Activated naive CD8-positive, alpha-beta T cell treated with anti-CD3 and anti-CD28 coated beads, Interleukin-2, amount 50 U/mL, for 16 hours (primary cell): ENCODE results near the gene ADAMTSL1.

Source experiments
- DNase-seq: peaks from one replicate; pipeline ENCODE4 v3.0.0-alpha.2; 2020; ENCODE audit warnings: low read depth, low spot score

ADAMTSL1 gene

DNA sequence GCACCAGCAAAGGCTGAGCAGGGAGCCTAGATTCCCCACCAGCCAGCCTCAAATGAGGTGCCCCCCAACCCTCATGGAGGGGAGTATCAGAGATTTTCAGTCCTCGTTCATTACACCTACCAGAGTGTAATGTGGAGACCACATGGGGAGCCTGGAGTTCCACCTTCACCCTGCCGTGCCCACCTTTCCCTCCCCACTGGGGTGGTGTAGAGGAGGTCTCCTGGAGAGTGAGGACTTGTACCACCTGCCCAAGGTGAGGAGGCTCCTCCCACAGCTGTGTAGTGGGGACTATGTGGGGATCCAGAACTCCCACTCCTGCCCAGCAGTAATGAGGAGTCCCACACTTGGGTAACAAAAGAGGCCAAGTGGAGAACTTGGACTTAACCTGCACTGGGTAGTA is 337.2 kb downstream of the ADAMTSL1 start:
- no peak for DNase-seq

GRCh38 chr9:18819418-18819817 is 345.5 kb downstream of the ADAMTSL1 start:
- DNase-seq, result no peak

DNA sequence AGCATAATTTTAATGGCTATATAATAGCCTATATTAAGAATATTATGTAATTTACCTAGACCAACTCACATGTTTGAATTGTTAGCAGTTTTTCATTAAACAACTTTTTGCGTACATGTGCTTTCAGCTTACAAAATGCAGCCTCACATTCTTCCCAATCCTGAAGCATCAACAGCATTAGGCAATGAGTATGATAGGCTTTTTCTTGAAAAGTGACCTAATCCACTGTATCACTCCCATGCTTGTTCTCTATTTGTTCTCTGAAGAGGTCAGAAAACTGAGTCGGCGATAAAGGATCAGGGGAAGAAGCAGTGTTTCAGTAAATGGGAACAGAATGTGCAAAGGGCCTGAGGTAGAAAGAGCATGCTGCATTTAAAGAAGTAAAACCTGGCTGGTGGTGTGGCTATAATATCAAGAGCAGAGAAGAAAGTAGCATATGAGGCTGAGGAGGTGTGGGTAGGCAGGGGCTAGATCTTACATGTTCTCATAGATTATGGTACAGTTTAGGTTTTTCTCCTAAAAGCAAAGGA is 346.7 kb downstream of the ADAMTSL1 start:
- no peak for DNase-seq

DNA sequence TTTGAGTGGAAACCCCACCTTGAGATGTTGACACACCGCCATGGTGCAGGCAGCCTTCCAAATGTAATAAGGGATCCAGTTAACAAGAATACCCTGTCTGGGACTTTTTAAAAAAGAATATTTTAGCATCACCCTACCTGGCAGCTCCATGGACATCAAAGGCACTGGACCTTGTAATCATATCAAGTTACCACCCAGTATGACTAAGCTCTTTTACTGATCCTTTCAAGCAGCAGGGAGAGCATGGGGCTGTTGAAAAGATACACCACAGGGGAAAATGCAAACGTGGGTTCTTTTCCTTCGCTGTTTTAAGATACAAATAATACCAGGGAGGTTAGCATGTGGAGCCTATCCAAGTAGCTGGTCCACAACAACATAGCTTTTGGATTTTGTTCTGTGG is 347.8 kb downstream of the ADAMTSL1 start:
- no peak for DNase-seq

DNA sequence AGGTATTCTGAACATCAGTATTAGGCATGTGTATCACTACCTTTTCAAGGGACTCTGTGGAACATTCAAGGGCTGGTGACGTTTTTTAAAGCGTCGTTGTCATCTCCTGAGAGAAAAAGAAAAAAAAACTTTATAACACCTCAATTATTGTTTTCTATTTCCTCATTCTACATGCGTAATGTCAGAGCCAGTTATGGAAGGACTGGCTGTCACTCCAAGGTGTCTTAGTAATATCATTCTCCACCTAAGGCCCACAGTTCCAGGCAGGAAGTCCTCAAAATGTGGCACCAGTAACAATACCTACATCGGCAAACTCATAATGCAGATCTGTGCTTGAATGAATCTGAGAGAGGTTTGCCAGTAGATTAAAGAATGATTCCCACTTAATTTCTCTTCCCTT is 348.9 kb downstream of the ADAMTSL1 start:
- DNase-seq, result no peak

- no peak for DNase-seq
These were observed 350.2 kb downstream of the ADAMTSL1 start for GRCh38 chr9:18824095-18824666.

DNA sequence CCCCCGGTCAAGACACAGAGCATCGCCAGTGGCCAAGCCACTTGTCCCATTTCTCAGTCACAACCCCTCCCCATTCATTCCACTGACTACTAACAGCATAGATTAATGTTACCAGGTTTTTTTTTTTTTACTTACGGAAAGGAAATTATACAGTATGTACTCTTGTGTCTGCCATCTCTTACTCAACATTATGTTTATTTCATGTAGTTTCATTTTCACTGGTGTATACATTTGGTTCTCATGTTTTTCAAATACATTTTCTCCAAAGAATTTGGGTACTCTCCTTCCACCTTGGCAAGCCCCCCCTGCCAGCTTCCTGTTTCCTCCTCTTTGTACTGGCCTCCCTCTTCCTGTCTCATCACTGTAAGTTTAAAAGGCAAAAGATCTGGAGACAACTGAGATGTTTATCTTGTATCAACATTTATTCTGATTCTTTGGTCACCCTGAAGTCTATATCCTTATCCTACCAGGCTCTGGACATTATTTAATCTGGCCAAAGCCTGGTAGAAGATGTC is 351.8 kb downstream of the ADAMTSL1 start:
- no peak for DNase-seq

DNA sequence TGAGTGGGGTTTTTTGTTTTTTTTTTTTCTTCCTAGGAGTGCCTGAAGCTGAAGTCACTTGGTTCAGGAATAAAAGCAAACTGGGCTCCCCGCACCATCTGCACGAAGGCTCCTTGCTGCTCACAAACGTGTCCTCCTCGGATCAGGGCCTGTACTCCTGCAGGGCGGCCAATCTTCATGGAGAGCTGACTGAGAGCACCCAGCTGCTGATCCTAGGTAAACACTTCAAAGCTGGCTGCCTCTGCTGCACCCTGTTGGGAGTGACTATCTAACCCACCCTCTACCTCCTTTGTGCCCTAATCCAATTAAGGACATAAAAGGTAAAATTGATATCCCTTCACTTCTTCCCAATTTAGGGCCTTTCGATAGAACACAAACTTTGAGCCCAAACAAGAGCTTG is 352.3 kb downstream of the ADAMTSL1 start:
- DNase-seq, result no peak

- DNase-seq, result no peak
These were observed 355.1 kb downstream of the ADAMTSL1 start for GRCh38 chr9:18829066-18829465.

- no peak for DNase-seq
These were observed 355.9 kb downstream of the ADAMTSL1 start for GRCh38 chr9:18829873-18830272.

- DNase-seq, result no peak
These were observed 360.9 kb downstream of the ADAMTSL1 start for GRCh38 chr9:18834740-18835361.

DNA sequence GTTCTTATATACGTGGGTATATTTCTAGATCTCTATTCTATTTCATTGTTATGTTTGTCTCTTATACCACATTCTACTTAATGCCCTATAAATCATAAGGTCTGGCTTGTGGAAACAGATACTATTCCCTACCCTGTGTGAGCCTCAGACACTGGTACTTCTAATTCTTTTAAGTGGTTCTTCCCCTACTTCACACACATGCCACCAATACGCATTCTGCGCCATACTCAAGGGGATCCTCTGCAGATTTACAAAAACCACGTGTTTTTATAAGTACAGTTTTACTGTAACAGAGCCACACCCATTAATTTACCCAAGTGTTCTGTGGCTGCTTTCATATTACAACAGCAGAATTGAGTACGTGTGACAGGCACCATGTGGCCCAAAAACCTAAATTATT is 363.4 kb downstream of the ADAMTSL1 start:
- DNase-seq, result no peak

GRCh38 chr9:18847576-18848275 is 373.8 kb downstream of the ADAMTSL1 start:
- DNase-seq, result no peak

GRCh38 chr9:18848657-18849056 is 374.7 kb downstream of the ADAMTSL1 start:
- DNase-seq, result no peak

DNA sequence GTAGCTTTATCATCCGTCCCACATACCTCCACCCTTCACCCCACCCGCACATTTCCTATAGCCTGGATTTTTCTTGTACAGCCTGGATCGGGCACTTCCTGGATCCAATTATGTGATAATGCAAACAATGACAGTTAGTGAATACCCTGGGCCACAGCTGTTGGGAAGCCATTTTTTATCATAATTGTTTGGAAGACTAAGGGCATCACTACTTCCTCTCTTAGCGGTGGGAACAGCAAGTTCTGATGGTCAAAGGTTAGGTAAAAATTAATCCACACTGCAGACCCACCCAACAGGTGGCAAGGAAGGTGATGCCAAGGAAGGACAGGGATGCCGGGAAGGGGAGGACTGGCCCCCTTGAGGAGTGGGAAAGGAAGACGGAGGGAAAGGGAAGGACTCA is 375.3 kb downstream of the ADAMTSL1 start:
- no peak for DNase-seq

DNA sequence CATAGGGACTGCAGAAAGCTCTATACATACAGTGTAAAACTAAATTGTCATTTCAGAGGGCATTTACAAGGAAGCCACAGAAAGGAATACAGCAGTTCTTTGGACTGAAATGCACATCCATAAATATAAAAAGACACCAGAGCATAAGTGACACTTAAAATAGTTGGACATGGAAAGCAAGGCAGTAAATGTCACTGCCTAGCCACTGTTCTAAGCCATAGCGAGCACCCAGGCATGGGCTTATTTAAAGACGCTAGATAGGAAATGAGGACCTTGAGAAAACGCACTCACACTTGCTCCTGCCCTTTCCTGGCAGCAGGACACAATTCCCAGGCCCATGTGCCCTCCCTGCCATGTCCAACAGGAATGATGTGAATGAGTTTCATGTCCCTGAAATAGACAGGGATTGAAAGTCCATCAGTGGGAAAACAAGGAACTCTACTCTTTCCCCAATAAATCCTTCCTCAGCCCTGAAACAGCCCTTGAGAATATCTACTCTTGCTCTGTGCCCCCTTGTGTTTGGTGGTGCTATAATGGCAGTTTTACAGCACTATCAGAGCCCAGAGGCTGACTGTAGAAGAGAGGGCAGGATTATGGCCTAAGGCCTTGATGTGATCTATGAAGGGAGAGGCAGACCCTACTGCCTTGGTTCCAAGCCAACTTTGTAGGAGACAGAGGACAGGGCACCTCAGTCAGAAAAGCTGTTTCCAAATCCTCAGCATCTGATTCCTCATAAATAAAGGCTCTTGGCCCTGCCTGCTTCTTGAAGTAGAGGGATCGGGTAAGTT is 376.1 kb downstream of the ADAMTSL1 start:
- no peak for DNase-seq

DNA sequence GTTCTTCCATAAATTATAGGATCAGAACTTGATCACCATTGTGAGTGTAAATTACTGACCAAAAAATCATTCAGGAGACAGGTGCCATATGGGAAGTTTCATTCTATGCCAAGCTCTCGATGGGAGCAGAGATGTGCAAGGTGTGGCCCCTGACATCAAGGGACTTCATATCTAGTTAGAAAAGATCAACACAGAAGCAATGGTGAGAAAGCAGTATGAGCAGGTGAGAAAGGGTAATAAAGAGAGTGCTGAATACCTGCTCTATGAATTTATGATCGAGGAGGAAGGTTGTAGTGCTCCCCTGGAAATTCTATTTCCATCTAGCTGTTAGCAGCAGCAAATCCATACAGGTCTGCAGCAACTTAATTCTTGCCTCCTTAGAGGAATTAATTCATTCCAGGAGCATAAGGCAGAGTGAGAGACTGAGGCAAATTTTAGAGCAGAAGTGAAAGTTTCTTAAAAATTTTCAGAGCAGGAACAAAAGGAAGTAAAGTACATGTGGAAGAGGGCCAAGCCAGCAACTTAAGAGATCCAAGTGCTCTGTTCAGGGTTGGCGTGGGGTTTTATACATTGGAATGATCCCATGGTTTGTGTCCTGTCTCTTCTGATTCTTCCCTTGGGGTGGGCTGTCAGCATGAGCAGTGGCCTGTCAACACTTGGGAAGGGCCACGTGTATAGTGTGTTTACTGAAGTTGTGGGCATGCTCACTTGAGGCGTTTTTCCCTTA is 377.3 kb downstream of the ADAMTSL1 start:
- DNase-seq, result no peak

- no peak for DNase-seq
These were observed 381.7 kb downstream of the ADAMTSL1 start for GRCh38 chr9:18855656-18856055.

DNA sequence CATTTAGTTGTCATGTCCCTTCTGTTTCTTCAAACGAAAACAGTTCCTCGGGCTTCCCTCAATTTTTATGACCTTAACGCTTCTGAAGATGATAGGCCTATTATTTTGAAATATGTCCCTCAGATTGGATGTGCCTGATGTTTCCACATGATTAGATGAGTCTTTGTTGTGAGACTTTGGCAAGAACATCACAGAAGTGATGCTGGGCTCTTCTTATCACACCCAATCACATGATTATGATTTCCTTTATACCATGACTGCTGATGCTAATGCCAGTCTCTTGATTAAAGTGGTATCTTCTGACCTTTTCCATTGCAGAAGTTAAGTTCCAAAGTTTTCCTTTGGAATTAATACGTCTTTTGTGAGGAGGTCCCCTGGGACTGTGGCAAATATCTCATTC is 383.4 kb downstream of the ADAMTSL1 start:
- no peak for DNase-seq

GRCh38 chr9:18857769-18858168 is 383.8 kb downstream of the ADAMTSL1 start:
- DNase-seq, result no peak
